WTC11 (cell line): ENCODE data around the gene TREX2. TPM values are rescaled to one million over a fixed set of nuclear protein-coding genes. Genes with fewer than 3 reads are reported as not detected.

Source experiments
- ATAC-seq: fragments of 200-7000 bp; cut with Tn5 transposase; 2 replicates; pipeline ENCODE4 v1.10.0; 2021; ENCODE audit warnings: mild to moderate bottlenecking, moderate library complexity
- CTCF ChIA-PET: fragments of 300-600 bp; sonication (Branson Sonifier 250); formaldehyde crosslinking; loops from one replicate; lab custom pipeline; 2021; ENCODE audit warnings: antibody characterized with exemption; lab: Charles Lee
- POLR2A ChIA-PET: fragments of 350-600 bp; sonication (Branson Sonifier 250); formaldehyde crosslinking; loops from one replicate; lab custom pipeline; 2021; ENCODE audit warnings: antibody characterized with exemption; lab: Charles Lee
- DNase-seq: peaks from one replicate; pipeline ENCODE4 v3.0.0; 2021; ENCODE audit warnings: low spot score
- H3K27ac Mint-ChIP-seq: 2 replicates; pipeline ENCODE4 v1.8.0; 2021; ENCODE audit warnings: mixed read lengths
- H3K27me3 Mint-ChIP-seq: 2 replicates; pipeline ENCODE4 v1.8.0; 2021; ENCODE audit warnings: low read depth, mild to moderate bottlenecking, moderate library complexity, mixed read lengths
- H3K36me3 Mint-ChIP-seq: 2 replicates; pipeline ENCODE4 v1.8.0; 2021; ENCODE audit warnings: mixed read lengths
- H3K4me1 Mint-ChIP-seq: 2 replicates; pipeline ENCODE4 v1.8.0; 2022; ENCODE audit warnings: mixed read lengths
- H3K4me3 Mint-ChIP-seq: 2 replicates; pipeline ENCODE4 v1.8.0; 2021; ENCODE audit warnings: mild to moderate bottlenecking, moderate library complexity, mixed read lengths
- H3K9me3 Mint-ChIP-seq: 2 replicates; pipeline ENCODE4 v1.8.0; 2021; ENCODE audit warnings: mixed read lengths
- CBFB ChIP-seq: sonication (generic); formaldehyde crosslinking; IDR thresholded peaks from 2 replicates; pipeline ENCODE4 v1.8.1; 2022; ENCODE audit warnings: mild to moderate bottlenecking, low read depth, missing genetic modification reagents
- CREM ChIP-seq: sonication (generic); formaldehyde crosslinking; IDR thresholded peaks from 2 replicates; pipeline ENCODE4 v1.8.1; 2022; ENCODE audit warnings: mild to moderate bottlenecking, missing genetic modification reagents, moderate library complexity
- GRHL2 ChIP-seq: fragments of 250-450 bp; sonication (Bioruptor Pico); IDR thresholded peaks from 2 replicates; pipeline ENCODE4 v1.8.0; 2022; ENCODE audit warnings: mild to moderate bottlenecking, moderate library complexity; ENCODE audit not compliant: insufficient replicate concordance, severe bottlenecking
- MYBL2 ChIP-seq: sonication (generic); formaldehyde crosslinking; IDR thresholded peaks from 2 replicates; pipeline ENCODE4 v1.8.1; 2023; ENCODE audit warnings: mild to moderate bottlenecking, moderate library complexity, missing genetic modification reagents
- NR3C1 ChIP-seq: sonication (generic); formaldehyde crosslinking; conservative IDR thresholded peaks from 2 replicates; pipeline ENCODE4 v1.8.1; 2023; ENCODE audit warnings: low read depth, mild to moderate bottlenecking, missing genetic modification reagents
- OVOL2 ChIP-seq: fragments of 250-450 bp; sonication (Bioruptor Pico); IDR thresholded peaks from 2 replicates; pipeline ENCODE4 v1.9.0; 2021; ENCODE audit warnings: mild to moderate bottlenecking, borderline replicate concordance
- ZNF121 ChIP-seq: sonication (generic); formaldehyde crosslinking; IDR thresholded peaks from 2 replicates; pipeline ENCODE4 v1.8.0; 2023; ENCODE audit warnings: missing genetic modification reagents
- total RNA-seq: library from RNA; stranded (reverse); gene quantifications from 3 replicates; pipeline ENCODE4 v1.2.3, GENCODE V29; 2021
- TF ChIP-seq, protein P1 (sequence below): sonication (generic); formaldehyde crosslinking; IDR thresholded peaks from 2 replicates; pipeline ENCODE4 v1.8.0; 2022; ENCODE audit warnings: missing genetic modification reagents
- TF ChIP-seq, protein P2 (sequence below): sonication (generic); formaldehyde crosslinking; IDR thresholded peaks from 2 replicates; pipeline ENCODE4 v1.8.0; 2023; ENCODE audit warnings: missing genetic modification reagents, mild to moderate bottlenecking, borderline replicate concordance
- TF ChIP-seq, protein P3 (sequence below): fragments of 250-450 bp; sonication (Bioruptor Pico); IDR thresholded peaks from 2 replicates; pipeline ENCODE4 v1.8.0; 2021; ENCODE audit warnings: mild to moderate bottlenecking
- TF ChIP-seq, protein P4 (sequence below): sonication (generic); formaldehyde crosslinking; IDR thresholded peaks from 2 replicates; pipeline ENCODE4 v1.8.1; 2023; ENCODE audit warnings: mild to moderate bottlenecking, moderate library complexity, missing genetic modification reagents
- TF ChIP-seq, protein P5 (sequence below): fragments of 250-450 bp; sonication (Bioruptor Pico); IDR thresholded peaks from 2 replicates; pipeline ENCODE4 v2.1.2; 2022; ENCODE audit warnings: mild to moderate bottlenecking, moderate library complexity
- TF ChIP-seq, protein P6 (sequence below): sonication (generic); formaldehyde crosslinking; IDR thresholded peaks from 2 replicates; pipeline ENCODE4 v1.8.1; 2022; ENCODE audit warnings: low read depth, missing genetic modification reagents, borderline replicate concordance
- TF ChIP-seq, protein P7 (sequence below): sonication (generic); formaldehyde crosslinking; IDR thresholded peaks from 2 replicates; pipeline ENCODE4 v1.8.1; 2023; ENCODE audit warnings: mild to moderate bottlenecking, missing genetic modification reagents, moderate library complexity

The TREX2 gene
- total RNA-seq, 1 experiment from 2014 or later: 1.5 TPM

DNA sequence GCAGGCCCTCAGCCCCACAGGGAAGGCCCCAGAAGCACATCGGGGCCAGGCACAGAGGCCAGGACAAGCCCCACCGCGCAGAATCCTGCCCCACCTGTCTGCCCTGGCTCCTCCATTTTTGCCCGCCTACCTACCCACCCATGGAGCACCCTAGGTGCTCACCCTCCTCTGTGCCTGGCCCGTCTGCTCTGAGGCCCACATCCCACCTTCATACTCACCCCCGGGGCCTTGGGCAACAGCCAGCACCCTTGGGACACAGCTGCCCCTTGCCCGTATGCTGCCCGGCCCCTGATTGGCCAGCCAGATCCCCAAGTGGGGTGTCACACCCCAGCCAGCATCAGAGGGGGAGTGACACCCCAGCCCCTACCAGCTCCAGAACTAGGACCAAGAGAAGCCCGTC lies 10.8 kb upstream of the TREX2 start:
- Mint-ChIP-seq H3K27me3 (no peaks in the 10 kb centered on the region), H3K4me1 (no peaks in the 10 kb centered on the region), H3K27ac (no peak overlapping the region), H3K4me3 (no peak overlapping the region), H3K36me3 (peaks cover 9% of the 10 kb centered on the region), H3K9me3 (no peaks in the 10 kb centered on the region)
- no peak for DNase-seq
- CTCF ChIA-PET: no interaction called here
- POLR2A ChIA-PET: no interaction called here
- ATAC-seq: no peak
- TF ChIP-seq, protein P1, sequence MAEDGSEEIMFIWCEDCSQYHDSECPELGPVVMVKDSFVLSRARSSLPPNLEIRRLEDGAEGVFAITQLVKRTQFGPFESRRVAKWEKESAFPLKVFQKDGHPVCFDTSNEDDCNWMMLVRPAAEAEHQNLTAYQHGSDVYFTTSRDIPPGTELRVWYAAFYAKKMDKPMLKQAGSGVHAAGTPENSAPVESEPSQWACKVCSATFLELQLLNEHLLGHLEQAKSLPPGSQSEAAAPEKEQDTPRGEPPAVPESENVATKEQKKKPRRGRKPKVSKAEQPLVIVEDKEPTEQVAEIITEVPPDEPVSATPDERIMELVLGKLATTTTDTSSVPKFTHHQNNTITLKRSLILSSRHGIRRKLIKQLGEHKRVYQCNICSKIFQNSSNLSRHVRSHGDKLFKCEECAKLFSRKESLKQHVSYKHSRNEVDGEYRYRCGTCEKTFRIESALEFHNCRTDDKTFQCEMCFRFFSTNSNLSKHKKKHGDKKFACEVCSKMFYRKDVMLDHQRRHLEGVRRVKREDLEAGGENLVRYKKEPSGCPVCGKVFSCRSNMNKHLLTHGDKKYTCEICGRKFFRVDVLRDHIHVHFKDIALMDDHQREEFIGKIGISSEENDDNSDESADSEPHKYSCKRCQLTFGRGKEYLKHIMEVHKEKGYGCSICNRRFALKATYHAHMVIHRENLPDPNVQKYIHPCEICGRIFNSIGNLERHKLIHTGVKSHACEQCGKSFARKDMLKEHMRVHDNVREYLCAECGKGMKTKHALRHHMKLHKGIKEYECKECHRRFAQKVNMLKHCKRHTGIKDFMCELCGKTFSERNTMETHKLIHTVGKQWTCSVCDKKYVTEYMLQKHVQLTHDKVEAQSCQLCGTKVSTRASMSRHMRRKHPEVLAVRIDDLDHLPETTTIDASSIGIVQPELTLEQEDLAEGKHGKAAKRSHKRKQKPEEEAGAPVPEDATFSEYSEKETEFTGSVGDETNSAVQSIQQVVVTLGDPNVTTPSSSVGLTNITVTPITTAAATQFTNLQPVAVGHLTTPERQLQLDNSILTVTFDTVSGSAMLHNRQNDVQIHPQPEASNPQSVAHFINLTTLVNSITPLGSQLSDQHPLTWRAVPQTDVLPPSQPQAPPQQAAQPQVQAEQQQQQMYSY (CRISPR knock-in tag): no peak
- TF ChIP-seq OVOL2 (no peak), ZNF121 (no peak), NR3C1 (CRISPR knock-in tag) (no peak), CBFB (CRISPR knock-in tag) (no peak)
- TF ChIP-seq, protein P2, sequence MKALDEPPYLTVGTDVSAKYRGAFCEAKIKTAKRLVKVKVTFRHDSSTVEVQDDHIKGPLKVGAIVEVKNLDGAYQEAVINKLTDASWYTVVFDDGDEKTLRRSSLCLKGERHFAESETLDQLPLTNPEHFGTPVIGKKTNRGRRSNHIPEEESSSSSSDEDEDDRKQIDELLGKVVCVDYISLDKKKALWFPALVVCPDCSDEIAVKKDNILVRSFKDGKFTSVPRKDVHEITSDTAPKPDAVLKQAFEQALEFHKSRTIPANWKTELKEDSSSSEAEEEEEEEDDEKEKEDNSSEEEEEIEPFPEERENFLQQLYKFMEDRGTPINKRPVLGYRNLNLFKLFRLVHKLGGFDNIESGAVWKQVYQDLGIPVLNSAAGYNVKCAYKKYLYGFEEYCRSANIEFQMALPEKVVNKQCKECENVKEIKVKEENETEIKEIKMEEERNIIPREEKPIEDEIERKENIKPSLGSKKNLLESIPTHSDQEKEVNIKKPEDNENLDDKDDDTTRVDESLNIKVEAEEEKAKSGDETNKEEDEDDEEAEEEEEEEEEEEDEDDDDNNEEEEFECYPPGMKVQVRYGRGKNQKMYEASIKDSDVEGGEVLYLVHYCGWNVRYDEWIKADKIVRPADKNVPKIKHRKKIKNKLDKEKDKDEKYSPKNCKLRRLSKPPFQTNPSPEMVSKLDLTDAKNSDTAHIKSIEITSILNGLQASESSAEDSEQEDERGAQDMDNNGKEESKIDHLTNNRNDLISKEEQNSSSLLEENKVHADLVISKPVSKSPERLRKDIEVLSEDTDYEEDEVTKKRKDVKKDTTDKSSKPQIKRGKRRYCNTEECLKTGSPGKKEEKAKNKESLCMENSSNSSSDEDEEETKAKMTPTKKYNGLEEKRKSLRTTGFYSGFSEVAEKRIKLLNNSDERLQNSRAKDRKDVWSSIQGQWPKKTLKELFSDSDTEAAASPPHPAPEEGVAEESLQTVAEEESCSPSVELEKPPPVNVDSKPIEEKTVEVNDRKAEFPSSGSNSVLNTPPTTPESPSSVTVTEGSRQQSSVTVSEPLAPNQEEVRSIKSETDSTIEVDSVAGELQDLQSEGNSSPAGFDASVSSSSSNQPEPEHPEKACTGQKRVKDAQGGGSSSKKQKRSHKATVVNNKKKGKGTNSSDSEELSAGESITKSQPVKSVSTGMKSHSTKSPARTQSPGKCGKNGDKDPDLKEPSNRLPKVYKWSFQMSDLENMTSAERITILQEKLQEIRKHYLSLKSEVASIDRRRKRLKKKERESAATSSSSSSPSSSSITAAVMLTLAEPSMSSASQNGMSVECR (CRISPR knock-in tag): no peak
- TF ChIP-seq, protein P3, sequence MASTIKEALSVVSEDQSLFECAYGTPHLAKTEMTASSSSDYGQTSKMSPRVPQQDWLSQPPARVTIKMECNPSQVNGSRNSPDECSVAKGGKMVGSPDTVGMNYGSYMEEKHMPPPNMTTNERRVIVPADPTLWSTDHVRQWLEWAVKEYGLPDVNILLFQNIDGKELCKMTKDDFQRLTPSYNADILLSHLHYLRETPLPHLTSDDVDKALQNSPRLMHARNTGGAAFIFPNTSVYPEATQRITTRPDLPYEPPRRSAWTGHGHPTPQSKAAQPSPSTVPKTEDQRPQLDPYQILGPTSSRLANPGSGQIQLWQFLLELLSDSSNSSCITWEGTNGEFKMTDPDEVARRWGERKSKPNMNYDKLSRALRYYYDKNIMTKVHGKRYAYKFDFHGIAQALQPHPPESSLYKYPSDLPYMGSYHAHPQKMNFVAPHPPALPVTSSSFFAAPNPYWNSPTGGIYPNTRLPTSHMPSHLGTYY (CRISPR knock-in tag): no peak

DNA sequence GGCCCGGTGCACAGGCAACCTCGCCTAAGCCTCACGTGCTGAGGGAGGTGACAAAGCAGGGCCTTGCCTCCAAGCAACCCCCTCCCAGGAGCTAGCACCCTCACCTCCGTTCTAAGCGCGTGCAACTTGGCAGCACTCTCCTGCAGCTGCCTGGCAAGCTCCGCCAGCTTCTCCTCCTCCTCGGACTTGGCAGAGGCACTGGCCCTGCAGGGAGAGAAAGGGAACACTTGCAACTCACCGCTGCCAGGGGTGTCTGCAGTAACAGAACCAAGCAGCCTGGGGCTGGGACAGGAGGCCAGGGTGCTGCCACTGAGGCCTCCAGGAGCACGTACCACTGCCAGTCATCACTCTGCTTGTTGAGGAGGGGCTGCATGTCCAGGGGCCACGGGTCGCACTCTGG lies 10.3 kb upstream of the TREX2 start:
- Mint-ChIP-seq H3K27me3 (no peaks in the 10 kb centered on the region), H3K9me3 (no peaks in the 10 kb centered on the region), H3K4me3 (no peak overlapping the region), H3K36me3 (peaks cover 6% of the 10 kb centered on the region), H3K4me1 (no peaks in the 10 kb centered on the region), H3K27ac (no peak overlapping the region)
- ChIA-PET CTCF (no interaction called here), POLR2A (no interaction called here)
- ATAC-seq (no peak), DNase-seq (no peak)
- TF ChIP-seq CREM (CRISPR knock-in tag) (no peak), GRHL2 (no peak), MYBL2 (CRISPR knock-in tag) (no peak), NR3C1 (CRISPR knock-in tag) (no peak), OVOL2 (no peak)
- TF ChIP-seq, protein P4, sequence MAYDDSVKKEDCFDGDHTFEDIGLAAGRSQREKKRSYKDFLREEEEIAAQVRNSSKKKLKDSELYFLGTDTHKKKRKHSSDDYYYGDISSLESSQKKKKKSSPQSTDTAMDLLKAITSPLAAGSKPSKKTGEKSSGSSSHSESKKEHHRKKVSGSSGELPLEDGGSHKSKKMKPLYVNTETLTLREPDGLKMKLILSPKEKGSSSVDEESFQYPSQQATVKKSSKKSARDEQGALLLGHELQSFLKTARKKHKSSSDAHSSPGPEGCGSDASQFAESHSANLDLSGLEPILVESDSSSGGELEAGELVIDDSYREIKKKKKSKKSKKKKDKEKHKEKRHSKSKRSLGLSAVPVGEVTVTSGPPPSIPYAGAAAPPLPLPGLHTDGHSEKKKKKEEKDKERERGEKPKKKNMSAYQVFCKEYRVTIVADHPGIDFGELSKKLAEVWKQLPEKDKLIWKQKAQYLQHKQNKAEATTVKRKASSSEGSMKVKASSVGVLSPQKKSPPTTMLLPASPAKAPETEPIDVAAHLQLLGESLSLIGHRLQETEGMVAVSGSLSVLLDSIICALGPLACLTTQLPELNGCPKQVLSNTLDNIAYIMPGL: no peak
- TF ChIP-seq, protein P5, sequence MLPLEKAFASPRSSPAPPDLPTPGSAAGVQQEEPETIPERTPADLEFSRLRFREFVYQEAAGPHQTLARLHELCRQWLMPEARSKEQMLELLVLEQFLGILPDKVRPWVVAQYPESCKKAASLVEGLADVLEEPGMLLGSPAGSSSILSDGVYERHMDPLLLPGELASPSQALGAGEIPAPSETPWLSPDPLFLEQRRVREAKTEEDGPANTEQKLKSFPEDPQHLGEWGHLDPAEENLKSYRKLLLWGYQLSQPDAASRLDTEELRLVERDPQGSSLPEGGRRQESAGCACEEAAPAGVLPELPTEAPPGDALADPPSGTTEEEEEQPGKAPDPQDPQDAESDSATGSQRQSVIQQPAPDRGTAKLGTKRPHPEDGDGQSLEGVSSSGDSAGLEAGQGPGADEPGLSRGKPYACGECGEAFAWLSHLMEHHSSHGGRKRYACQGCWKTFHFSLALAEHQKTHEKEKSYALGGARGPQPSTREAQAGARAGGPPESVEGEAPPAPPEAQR (CRISPR knock-in tag): no peak
- TF ChIP-seq, protein P2 (CRISPR knock-in tag): no peak
- TF ChIP-seq, protein P6, sequence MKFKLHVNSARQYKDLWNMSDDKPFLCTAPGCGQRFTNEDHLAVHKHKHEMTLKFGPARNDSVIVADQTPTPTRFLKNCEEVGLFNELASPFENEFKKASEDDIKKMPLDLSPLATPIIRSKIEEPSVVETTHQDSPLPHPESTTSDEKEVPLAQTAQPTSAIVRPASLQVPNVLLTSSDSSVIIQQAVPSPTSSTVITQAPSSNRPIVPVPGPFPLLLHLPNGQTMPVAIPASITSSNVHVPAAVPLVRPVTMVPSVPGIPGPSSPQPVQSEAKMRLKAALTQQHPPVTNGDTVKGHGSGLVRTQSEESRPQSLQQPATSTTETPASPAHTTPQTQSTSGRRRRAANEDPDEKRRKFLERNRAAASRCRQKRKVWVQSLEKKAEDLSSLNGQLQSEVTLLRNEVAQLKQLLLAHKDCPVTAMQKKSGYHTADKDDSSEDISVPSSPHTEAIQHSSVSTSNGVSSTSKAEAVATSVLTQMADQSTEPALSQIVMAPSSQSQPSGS: no peak
- TF ChIP-seq, protein P7, sequence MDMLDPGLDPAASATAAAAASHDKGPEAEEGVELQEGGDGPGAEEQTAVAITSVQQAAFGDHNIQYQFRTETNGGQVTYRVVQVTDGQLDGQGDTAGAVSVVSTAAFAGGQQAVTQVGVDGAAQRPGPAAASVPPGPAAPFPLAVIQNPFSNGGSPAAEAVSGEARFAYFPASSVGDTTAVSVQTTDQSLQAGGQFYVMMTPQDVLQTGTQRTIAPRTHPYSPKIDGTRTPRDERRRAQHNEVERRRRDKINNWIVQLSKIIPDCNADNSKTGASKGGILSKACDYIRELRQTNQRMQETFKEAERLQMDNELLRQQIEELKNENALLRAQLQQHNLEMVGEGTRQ (CRISPR knock-in tag): no peak
